ENCODE results near the gene ANKS3. TPM values are rescaled to one million over a fixed set of nuclear protein-coding genes. Genes with fewer than 3 reads are reported as not detected.

Gene ANKS3
- total and polyA plus RNA-seq, 3 donors from 2014 or later = 18.6 to 40.6 (median 40.4) TPM

DNA sequence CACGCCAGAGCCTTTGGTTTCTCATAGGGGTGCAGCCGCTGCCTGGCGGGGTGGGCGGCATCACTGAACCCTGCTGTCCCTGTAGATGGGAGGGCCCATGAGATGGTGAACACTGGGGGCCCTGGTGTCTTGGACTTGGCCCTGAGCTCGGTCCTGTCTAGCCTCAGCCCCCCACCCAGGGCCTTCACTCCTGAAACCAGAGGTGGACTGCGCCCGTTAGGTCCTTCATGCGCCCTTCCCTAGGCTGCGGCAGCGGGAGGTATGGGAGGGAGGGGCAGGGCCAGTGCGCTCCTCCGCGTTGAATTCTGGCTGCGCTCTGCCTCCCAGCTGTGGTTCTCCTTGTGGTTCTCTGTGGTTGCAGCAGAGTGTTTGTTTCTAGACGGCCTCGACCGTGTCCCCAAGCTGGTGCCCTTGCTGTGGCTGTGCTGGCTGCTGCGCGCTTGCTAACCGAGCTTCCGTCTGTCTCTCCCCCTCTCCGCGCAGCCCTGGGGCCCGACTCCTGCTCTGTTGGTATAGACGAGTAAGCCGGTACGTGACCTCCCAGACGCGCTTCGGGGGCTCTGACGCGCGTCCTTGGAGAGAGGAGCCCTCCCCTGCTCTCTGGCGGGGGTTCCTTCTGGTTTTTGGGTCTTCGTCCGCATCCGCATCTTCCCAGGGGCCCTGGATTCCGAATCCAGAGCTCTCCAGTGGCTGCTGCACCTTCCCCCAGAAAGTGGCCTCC is 48.1 kb downstream of the ANKS3 start:
- H3K27me3 ChIP-seq = no peaks in the 10 kb centered on the region
- WGBS, 2 donors = 93 to 94% methylated on average over 21 to 36 of the region's 38 CpGs
- peaks cover 2% of the 10 kb centered on the region for H3K4me1 ChIP-seq
- H3K9me3 ChIP-seq = no peaks in the 10 kb centered on the region
- H3K36me3 ChIP-seq (ENCODE audit: low read depth, missing control alignments) = no peaks in the 10 kb centered on the region
- DNase-seq = no peak
- TF ChIP-seq POLR2A (IDR thresholded peaks at IDR 0.05) = no peak
- TF ChIP-seq CTCF (IDR thresholded peaks at IDR 0.05) = no peak
- H3K27ac ChIP-seq = no peak overlapping the region
- H3K4me3 ChIP-seq = no peak overlapping the region
- intact Hi-C loops (cut with DNase I; ENCODE audit: low total_unique reads) = no loop called here

- intact Hi-C loops (cut with DNase I; ENCODE audit: low total_unique reads) = no loop called here
- no peaks in the 10 kb centered on the region for H3K27me3 ChIP-seq
- no peaks in the 10 kb centered on the region for H3K9me3 ChIP-seq
- peaks cover 5% of the 10 kb centered on the region for H3K4me1 ChIP-seq
- H3K36me3 ChIP-seq (ENCODE audit: low read depth, missing control alignments) = no peaks in the 10 kb centered on the region
- no peak for DNase-seq
- 81 to 82% methylated on average over 7 to 13 of the region's 13 CpGs for WGBS, 2 donors
- TF ChIP-seq POLR2A (IDR thresholded peaks at IDR 0.05) (no peak), CTCF (IDR thresholded peaks at IDR 0.05) (no peak)
- H3K4me3 ChIP-seq = no peak overlapping the region
- H3K27ac ChIP-seq = no peak overlapping the region
These were observed 48.8 kb downstream of the ANKS3 start for GRCh38 chr16:4685292-4685691.

- WGBS, 2 donors = 70 to 92% methylated on average over 2 to 13 of the region's 13 CpGs
- no peak overlapping the region for H3K27ac ChIP-seq
- H3K36me3 ChIP-seq (ENCODE audit: low read depth, missing control alignments) = no peaks in the 10 kb centered on the region
- H3K9me3 ChIP-seq = no peaks in the 10 kb centered on the region
- H3K27me3 ChIP-seq = no peaks in the 10 kb centered on the region
- DNase-seq = no peak
- H3K4me3 ChIP-seq = no peak overlapping the region
- TF ChIP-seq CTCF (IDR thresholded peaks at IDR 0.05) = no peak
- TF ChIP-seq POLR2A (IDR thresholded peaks at IDR 0.05) = no peak
- intact Hi-C loops (cut with DNase I; ENCODE audit: low total_unique reads) = no loop called here
- peaks cover 5% of the 10 kb centered on the region for H3K4me1 ChIP-seq
These were observed 49.3 kb downstream of the ANKS3 start for GRCh38 chr16:4684763-4685162.

- intact Hi-C loops (cut with DNase I; ENCODE audit: low total_unique reads) = no loop called here
- no peak for TF ChIP-seq POLR2A (IDR thresholded peaks at IDR 0.05)
- no peak for TF ChIP-seq CTCF (IDR thresholded peaks at IDR 0.05)
- Histone ChIP-seq H3K9me3 (no peaks in the 10 kb centered on the region), H3K4me1 (peaks cover 6% of the 10 kb centered on the region), H3K27me3 (no peaks in the 10 kb centered on the region), H3K27ac (no peak overlapping the region), H3K4me3 (no peak overlapping the region), H3K36me3 (ENCODE audit: low read depth, missing control alignments) (no peaks in the 10 kb centered on the region)
- WGBS, 2 donors = 97 to 100% methylated on average over 1 to 23 of the region's 23 CpGs
- no peak for DNase-seq
These were observed 49.9 kb downstream of the ANKS3 start for GRCh38 chr16:4684058-4684715.
